C4-2B (cell line): ENCODE results near the gene CPAMD8.
"Not testable (repeated sequence)": the region's sequence is repeated elsewhere in the genome, so short reads cannot be mapped to it uniquely, and the experiment has no call there.

Source experiments
- H3K27ac ChIP-seq: fragments of 450-650 bp; 2 replicates; pipeline ENCODE4 v1.5.1; 2017
- ZFX ChIP-seq: fragments of 450-650 bp; IDR thresholded peaks from 2 replicates; pipeline ENCODE4 v1.6.1; 2017
- TF ChIP-seq, protein P1 (sequence below): fragments of 450-650 bp; conservative IDR thresholded peaks from 2 replicates; pipeline ENCODE4 v1.5.1; 2017; ENCODE audit warnings: mild to moderate bottlenecking

CPAMD8 gene

DNA sequence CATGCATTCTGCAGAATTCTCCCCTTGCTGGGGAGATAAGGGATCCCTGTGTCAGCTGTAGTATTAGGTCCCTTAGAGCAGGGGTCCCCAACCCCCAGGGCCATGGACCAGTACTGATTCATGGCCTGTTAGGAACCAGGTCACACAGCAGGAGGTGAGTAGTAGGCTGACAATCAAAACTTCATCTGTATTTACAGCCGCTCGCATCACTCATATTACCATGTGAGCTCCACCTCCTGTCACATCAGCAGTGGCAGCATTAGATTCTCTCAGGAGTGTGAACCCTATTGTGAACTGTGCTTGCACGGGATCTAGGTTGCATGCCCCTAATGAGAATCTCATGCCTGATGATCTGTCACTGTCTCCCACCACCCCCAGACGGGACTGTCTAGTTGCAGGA, 37.9 kb downstream of the CPAMD8 start:
- TF ChIP-seq ZFX: no peak
- TF ChIP-seq, protein P1, sequence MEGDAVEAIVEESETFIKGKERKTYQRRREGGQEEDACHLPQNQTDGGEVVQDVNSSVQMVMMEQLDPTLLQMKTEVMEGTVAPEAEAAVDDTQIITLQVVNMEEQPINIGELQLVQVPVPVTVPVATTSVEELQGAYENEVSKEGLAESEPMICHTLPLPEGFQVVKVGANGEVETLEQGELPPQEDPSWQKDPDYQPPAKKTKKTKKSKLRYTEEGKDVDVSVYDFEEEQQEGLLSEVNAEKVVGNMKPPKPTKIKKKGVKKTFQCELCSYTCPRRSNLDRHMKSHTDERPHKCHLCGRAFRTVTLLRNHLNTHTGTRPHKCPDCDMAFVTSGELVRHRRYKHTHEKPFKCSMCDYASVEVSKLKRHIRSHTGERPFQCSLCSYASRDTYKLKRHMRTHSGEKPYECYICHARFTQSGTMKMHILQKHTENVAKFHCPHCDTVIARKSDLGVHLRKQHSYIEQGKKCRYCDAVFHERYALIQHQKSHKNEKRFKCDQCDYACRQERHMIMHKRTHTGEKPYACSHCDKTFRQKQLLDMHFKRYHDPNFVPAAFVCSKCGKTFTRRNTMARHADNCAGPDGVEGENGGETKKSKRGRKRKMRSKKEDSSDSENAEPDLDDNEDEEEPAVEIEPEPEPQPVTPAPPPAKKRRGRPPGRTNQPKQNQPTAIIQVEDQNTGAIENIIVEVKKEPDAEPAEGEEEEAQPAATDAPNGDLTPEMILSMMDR: no peak
- H3K27ac ChIP-seq: no peak overlapping the region

DNA sequence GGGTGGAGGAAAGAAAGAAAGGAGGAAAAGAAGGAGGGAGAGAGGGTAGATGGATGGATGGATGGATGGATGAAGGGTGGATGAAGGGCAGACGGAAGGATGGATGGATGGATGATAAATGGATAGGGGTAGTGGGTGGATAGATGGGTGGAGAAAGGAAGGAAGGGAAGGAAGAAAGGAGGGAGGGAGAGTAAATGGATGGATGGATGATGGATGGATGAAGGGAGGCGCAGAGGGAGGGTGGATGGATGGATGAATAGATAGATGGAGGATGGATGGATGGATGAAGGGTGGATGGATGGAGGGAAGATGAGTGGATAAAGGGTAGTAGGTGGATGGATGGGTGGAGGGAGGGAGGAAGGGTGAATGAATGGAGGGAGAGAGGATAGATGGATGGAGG, 41.2 kb downstream of the CPAMD8 start:
- TF ChIP-seq ZFX: no peak
- TF ChIP-seq, protein P1: no peak

DNA sequence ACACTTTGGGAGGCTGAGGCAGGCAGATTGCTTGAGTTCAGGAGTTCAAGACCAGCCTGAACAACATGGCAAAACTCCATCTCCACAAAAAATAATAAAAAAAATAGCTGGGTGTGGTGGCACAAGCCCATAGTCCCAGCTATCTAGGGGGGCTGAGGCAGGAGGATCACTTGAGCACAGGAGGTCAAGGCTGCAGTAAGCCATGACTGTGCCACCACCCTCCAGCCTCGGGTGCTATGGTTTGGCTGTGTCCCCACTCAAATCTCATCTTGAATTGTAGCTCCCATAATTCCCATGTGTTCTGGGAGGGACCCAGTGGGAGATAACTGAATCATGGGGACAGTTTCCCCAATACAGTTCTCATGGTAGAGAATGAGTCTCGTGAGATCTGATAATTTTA, 44.0 kb downstream of the CPAMD8 start:
- not testable (repeated sequence) for H3K27ac ChIP-seq

More for the DNA sequence above, 41.2 kb downstream of the CPAMD8 start:
- no peak overlapping the region for H3K27ac ChIP-seq

DNA sequence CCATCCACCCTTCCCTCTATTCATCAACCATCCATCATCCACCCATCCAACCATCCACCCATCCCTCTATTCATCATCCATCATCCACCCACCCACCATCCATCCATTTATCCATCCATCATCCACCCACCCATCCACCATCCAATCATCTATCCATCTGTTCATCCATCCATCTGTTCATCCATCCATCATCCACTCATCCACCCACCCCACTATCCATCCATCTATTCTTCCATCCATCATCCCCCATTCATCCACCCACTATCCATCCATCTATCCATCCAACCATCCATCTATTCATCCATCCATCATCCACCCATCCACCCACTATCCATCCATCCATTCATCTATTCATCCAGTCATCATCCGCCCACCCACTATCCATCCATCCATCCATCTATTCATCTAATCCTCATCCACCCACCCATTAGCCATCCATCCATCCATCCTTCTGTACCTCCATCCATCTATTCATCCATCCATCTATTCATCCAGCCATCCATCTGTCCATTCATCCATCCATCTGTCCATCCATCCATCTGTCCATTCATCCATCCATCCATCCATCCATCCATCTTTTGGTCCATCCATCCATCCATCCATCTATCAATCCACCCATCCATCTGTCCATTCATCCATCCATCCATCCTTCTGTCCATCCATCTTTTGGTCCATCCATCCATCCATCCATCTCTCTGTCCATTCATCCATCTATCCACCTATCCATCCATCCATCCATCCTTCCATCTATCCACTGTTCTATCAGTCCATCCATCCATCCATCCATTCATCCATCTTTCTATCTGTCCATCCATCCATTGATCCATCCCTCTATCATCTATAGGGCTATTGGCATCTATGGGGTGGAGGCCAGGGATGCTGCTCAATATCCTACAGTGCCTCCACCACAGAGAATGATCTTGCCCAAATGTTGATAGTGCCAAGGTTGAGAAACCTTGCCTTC, 47.5 kb downstream of the CPAMD8 start:
- no peak overlapping the region for H3K27ac ChIP-seq
- no peak for TF ChIP-seq ZFX
- TF ChIP-seq, protein P1: no peak

DNA sequence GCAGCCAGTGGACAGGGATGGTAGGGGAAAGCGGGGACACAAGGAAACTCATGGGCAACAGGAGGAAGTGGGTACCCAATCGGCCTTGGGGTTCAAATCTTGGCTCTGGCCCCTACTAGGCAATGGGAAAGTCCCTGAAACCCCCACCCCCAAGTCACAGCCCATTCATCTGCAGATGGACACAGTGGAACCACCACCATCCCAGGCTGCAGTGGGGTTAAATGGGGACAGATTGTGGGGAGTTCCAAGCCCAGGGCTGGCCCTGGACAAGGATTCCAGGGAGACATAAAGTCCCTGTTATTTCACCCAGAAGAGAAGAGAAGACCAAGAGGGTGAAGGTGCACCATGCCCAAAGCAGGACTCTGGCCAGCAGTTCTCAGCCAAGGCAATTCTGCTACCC, 48.5 kb downstream of the CPAMD8 start:
- TF ChIP-seq, protein P1: no peak
- TF ChIP-seq ZFX: no peak
- no peak overlapping the region for H3K27ac ChIP-seq

DNA sequence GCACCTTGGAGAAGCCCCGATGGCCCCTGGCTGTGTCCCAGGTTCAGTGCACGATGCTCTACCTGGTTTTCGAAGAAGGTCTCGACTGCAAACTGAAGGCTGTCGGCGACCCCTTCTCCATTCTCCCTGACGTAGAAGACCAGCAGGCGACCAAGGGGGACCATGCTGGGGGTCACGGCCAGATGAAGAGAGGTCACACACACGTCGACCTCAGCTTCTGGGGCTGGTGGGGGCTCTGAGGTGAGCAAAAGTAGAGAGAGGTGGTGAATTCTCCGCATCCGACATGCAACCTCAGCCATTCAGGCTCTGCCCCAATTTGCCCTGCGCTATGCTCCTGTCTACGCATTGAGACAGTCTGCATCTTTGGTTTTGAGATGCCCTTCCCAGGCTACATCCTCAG, 49.3 kb downstream of the CPAMD8 start:
- TF ChIP-seq ZFX: no peak
- TF ChIP-seq, protein P1: no peak
- H3K27ac ChIP-seq: no peak overlapping the region

DNA sequence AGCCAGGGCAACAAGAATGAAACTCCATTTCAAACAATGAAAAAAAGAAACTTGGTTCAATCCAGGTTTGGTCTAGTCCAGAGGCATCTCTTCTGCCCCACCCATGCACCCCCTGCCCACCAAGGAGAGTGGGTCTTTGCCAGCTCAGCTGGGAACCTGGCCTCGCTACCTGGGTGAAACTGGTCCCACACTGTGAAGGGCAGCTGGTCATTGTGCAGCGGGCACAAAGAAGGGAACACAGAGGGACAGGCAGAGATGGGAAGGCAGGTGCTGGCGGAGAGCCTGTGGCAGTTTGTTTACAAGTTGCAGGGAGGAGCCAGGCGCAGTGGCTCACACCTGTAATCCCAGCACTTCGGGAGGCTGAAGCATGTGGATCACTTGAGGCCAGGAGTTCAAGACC, 50.2 kb downstream of the CPAMD8 start:
- TF ChIP-seq ZFX: no peak
- TF ChIP-seq, protein P1: no peak
- H3K27ac ChIP-seq: no peak overlapping the region

DNA sequence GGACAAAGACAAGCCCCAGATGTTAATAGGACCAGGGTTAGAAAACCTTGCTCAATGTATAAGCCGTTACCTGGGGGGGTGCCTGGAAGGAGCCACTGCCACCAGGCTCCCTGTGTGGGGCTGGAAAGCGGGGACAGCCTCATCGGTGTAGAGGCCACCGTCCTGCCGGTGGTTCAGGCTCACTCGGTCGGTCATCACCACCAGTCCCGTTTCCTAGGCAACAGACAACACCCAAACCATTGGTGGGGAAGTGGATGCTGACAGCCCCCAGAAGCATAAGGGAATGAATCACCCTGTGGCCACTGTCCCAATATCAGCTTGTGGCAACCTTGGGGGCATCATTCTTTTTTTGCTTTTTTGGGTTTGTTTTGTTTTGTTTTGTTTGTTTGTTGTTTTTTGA, 55.8 kb downstream of the CPAMD8 start:
- no peak overlapping the region for H3K27ac ChIP-seq
- TF ChIP-seq, protein P1: no peak
- TF ChIP-seq ZFX: no peak
